HG03095 (cell line): ENCODE measurements around the gene TRAM2.

Source experiments
- ATAC-seq: cut with Tn5 transposase; IDR thresholded peaks from one replicate; pipeline ENCODE4 v1.9.1; 2021; ENCODE audit warnings: moderate library complexity; ENCODE audit not compliant: unreplicated experiment

The TRAM2 gene

GRCh38 chr6:52577022-52577777, at the start of gene TRAM2:
Gene TRAM2 (minus strand): TSS chr6:52577060. CDS start chr6:52576915, 145 bp downstream.
- ATAC-seq: peak; percentile 49

- no peak for ATAC-seq
Observed at GRCh38 chr6:52622810-52623209, 46.0 kb upstream of the TRAM2 start.

- no peak for ATAC-seq
Observed at GRCh38 chr6:52621631-52622030, 44.8 kb upstream of the TRAM2 start.

GRCh38 chr6:52620906-52621190, 44.0 kb upstream of the TRAM2 start:
- no peak for ATAC-seq

- ATAC-seq: no peak
Observed at GRCh38 chr6:52620055-52620905, 43.4 kb upstream of the TRAM2 start.

GRCh38 chr6:52617087-52617486, 40.2 kb upstream of the TRAM2 start:
- no peak for ATAC-seq

- no peak for ATAC-seq
Observed at GRCh38 chr6:52616059-52616690, 39.3 kb upstream of the TRAM2 start.

GRCh38 chr6:52612336-52613054, 35.6 kb upstream of the TRAM2 start:
- no peak for ATAC-seq

GRCh38 chr6:52611833-52612232, 35.0 kb upstream of the TRAM2 start:
- no peak for ATAC-seq

- ATAC-seq: no peak
Observed at GRCh38 chr6:52610745-52611355, 34.0 kb upstream of the TRAM2 start.

- no peak for ATAC-seq
Observed at GRCh38 chr6:52610011-52610410, 33.2 kb upstream of the TRAM2 start.

GRCh38 chr6:52605610-52606185, 28.8 kb upstream of the TRAM2 start:
- no peak for ATAC-seq

- ATAC-seq: no peak
Observed at GRCh38 chr6:52603000-52603795, 26.3 kb upstream of the TRAM2 start.

- no peak for ATAC-seq
Observed at GRCh38 chr6:52598824-52599190, 21.9 kb upstream of the TRAM2 start.

- ATAC-seq: no peak
Observed at GRCh38 chr6:52598123-52598823, 21.4 kb upstream of the TRAM2 start.

GRCh38 chr6:52597738-52598122, 20.9 kb upstream of the TRAM2 start:
- ATAC-seq: no peak

GRCh38 chr6:52596371-52597028, 19.6 kb upstream of the TRAM2 start:
- ATAC-seq: no peak

GRCh38 chr6:52595796-52596130, 18.9 kb upstream of the TRAM2 start:
- peak; percentile 58 for ATAC-seq
